GM21360 (cell line): ENCODE results near the gene SEC31A.
"Not testable (repeated sequence)": the region's sequence is repeated elsewhere in the genome, so short reads cannot be mapped to it uniquely, and the experiment has no call there.

Experiments
- ATAC-seq: cut with Tn5 transposase; IDR thresholded peaks from one replicate; pipeline ENCODE4 v1.9.1; 2021; ENCODE audit warnings: mild to moderate bottlenecking, moderate library complexity; ENCODE audit not compliant: unreplicated experiment

The SEC31A gene

GRCh38 chr4:82890901-82891706, at the start of gene SEC31A:
SEC31A (minus strand) TSS chr4:82891153; CDS start chr4:82881936, 9,217 bp downstream.
- ATAC-seq = peak; percentile 90

GRCh38 chr4:82939414-82939813, 48.5 kb upstream of the SEC31A start:
- ATAC-seq = no peak

GRCh38 chr4:82934441-82934840, 43.5 kb upstream of the SEC31A start:
- ATAC-seq = no peak

- ATAC-seq = no peak
Measured at GRCh38 chr4:82930848-82931755, 40.1 kb upstream of the SEC31A start.

- ATAC-seq = no peak
Measured at GRCh38 chr4:82921795-82922194, 30.8 kb upstream of the SEC31A start.

GRCh38 chr4:82919386-82919785, 28.4 kb upstream of the SEC31A start:
- ATAC-seq = no peak

- ATAC-seq = no peak
Measured at GRCh38 chr4:82918091-82918490, 27.1 kb upstream of the SEC31A start.

GRCh38 chr4:82913968-82914367, 23.0 kb upstream of the SEC31A start:
- not testable (repeated sequence) for ATAC-seq

- no peak for ATAC-seq
Measured at GRCh38 chr4:82913305-82913704, 22.4 kb upstream of the SEC31A start.

GRCh38 chr4:82909326-82909725, 18.4 kb upstream of the SEC31A start:
- no peak for ATAC-seq

- ATAC-seq = peak; percentile 37
Measured at GRCh38 chr4:82906469-82906868, 15.5 kb upstream of the SEC31A start.

GRCh38 chr4:82905205-82905604, 14.3 kb upstream of the SEC31A start:
- peak; percentile 53 for ATAC-seq

GRCh38 chr4:82903737-82904136, 12.8 kb upstream of the SEC31A start:
- no peak for ATAC-seq

- ATAC-seq = no peak
Measured at GRCh38 chr4:82901183-82901718, 10.3 kb upstream of the SEC31A start.

- peak; percentile 89 for ATAC-seq
Measured at GRCh38 chr4:82900411-82901182, 9.6 kb upstream of the SEC31A start, which contains the start of gene THAP9. THAP9 (plus strand) TSS chr4:82900735; CDS start chr4:82900803, 68 bp downstream.

- ATAC-seq = peak; percentile 8
Measured at GRCh38 chr4:82900066-82900410, 9.1 kb upstream of the SEC31A start.

GRCh38 chr4:82899374-82900065, 8.6 kb upstream of the SEC31A start:
- no peak for ATAC-seq

GRCh38 chr4:82898322-82899243, 7.6 kb upstream of the SEC31A start:
- ATAC-seq = no peak

GRCh38 chr4:82896755-82897154, 5.8 kb upstream of the SEC31A start:
- ATAC-seq = no peak
